ENCODE measurements around the gene ABCC3. TPM values are rescaled to one million over a fixed set of nuclear protein-coding genes. Genes with fewer than 3 reads are reported as not detected.
A peak's percentile ranks its signal among the peaks of the same experiment; 100 is the strongest.

Gene ABCC3
- total and polyA plus RNA-seq, 2 donors (not counting 1 experiment from before 2014, with no cell fraction given): 11.5 to 34.8 TPM

- Histone ChIP-seq H3K4me3 (replicated peaks in 1 of 4; ENCODE audit: control extremely low read depth in 1 of 4, insufficient read depth in 1 of 4, low read depth in 3 of 4, low read length in 4 of 4) (peak overlapping the region in 3 of 4 experiments; percentile 54 to 65 (median 59)), H4K20me1 (ENCODE audit: control insufficient read depth, extremely low read depth, insufficient read depth, low read length) (no peaks in the 10 kb centered on the region), H3K4me1 (ENCODE audit: control insufficient read depth, extremely low read depth, insufficient read depth, low read length) (peaks cover 27% of the 10 kb centered on the region), H3K27me3 (ENCODE audit: control insufficient read depth, insufficient read depth, low read length) (no peaks in the 10 kb centered on the region), H3K9ac (ENCODE audit: insufficient read depth, low read length) (no peak overlapping the region), H2AFZ (ENCODE audit: low read length) (no peak overlapping the region), H3K79me2 (ENCODE audit: control insufficient read depth, insufficient read depth, low read length) (no peaks in the 10 kb centered on the region), H3K27ac (ENCODE audit: insufficient read depth, low read length) (no peak overlapping the region), H3K36me3 (ENCODE audit: control insufficient read depth, insufficient read depth, low read length) (no peaks in the 10 kb centered on the region), H3K9me3 (ENCODE audit: control insufficient read depth, insufficient read depth, low read depth, low read length) (no peaks in the 10 kb centered on the region), H3K4me2 (ENCODE audit: extremely low read depth, insufficient read depth, low read length) (peak overlapping the region; percentile 85)
- TF ChIP-seq CTCF (conservative IDR thresholded peaks at IDR 0.05 in 1 of 2, IDR thresholded peaks at IDR 0.05 in 1 of 2; ENCODE audit: low read depth in 1 of 2, low read length in 2 of 2) (no peak), EZH2 (IDR thresholded peaks at IDR 0.05; ENCODE audit: low read length, missing control alignments) (no peak)
- DNase-seq (ENCODE audit: low read depth in 2 of 2): no peak
These were observed 976 bp downstream of the ABCC3 start for GRCh38 chr17:50635732-50635981.

DNA sequence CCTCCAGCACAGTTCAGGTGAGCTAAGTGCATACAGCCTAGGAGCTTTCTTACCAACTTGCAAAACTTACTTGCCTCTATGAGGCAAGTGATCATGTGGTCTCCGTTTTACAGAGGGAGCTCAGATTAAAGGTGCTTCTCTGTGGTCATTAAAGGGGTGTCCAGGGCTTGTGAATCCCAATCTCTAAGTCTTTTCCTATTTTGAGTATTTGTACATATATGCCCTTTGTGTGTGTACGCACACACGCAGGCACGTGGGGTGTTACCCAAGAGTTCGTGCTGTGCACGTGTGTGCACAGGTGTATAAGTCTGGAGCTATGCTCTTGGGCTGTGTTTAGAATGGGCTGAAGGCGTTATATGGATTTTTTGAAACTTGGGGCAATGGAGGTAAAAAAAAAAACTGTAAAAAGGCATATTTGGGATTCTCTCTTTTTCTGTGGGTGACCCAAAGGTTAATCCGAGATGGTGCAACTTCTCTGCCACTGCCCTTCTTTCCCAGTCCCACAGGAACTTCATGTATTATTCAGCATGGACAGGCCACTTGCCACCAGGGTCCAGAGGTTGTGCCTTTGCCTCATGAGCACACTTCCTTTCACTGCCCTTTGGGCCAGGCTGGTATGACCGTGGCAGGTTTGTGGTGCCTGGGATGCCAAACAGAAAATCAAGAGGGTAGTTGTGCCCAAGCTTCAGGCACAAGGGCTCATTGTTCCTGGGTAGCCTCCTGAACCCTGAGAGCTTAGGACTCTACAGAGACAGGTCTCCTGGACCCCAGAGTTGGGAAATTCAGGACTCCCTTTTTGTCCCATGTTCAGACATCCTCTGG is 1.5 kb downstream of the ABCC3 start:
- H3K4me3 ChIP-seq (replicated peaks in 1 of 4; ENCODE audit: control extremely low read depth in 1 of 4, insufficient read depth in 1 of 4, low read depth in 3 of 4, low read length in 4 of 4): peak overlapping the region in 2 of 4 experiments; percentile 59 to 65
- H3K9me3 ChIP-seq (ENCODE audit: control insufficient read depth, insufficient read depth, low read depth, low read length): no peaks in the 10 kb centered on the region
- no peak overlapping the region for H3K27ac ChIP-seq (ENCODE audit: insufficient read depth, low read length)
- no peak overlapping the region for H3K9ac ChIP-seq (ENCODE audit: insufficient read depth, low read length)
- no peak for DNase-seq (ENCODE audit: low read depth in 2 of 2)
- TF ChIP-seq EZH2 (IDR thresholded peaks at IDR 0.05; ENCODE audit: low read length, missing control alignments) (no peak), CTCF (conservative IDR thresholded peaks at IDR 0.05 in 1 of 2, IDR thresholded peaks at IDR 0.05 in 1 of 2; ENCODE audit: low read depth in 1 of 2, low read length in 2 of 2) (no peak)
- peaks cover 31% of the 10 kb centered on the region for H3K4me1 ChIP-seq (ENCODE audit: control insufficient read depth, extremely low read depth, insufficient read depth, low read length)
- no peaks in the 10 kb centered on the region for H3K36me3 ChIP-seq (ENCODE audit: control insufficient read depth, insufficient read depth, low read length)
- no peaks in the 10 kb centered on the region for H4K20me1 ChIP-seq (ENCODE audit: control insufficient read depth, extremely low read depth, insufficient read depth, low read length)
- H2AFZ ChIP-seq (ENCODE audit: low read length): no peak overlapping the region
- no peaks in the 10 kb centered on the region for H3K79me2 ChIP-seq (ENCODE audit: control insufficient read depth, insufficient read depth, low read length)
- peak overlapping the region; percentile 32 for H3K4me2 ChIP-seq (ENCODE audit: extremely low read depth, insufficient read depth, low read length)
- H3K27me3 ChIP-seq (ENCODE audit: control insufficient read depth, insufficient read depth, low read length): no peaks in the 10 kb centered on the region

DNA sequence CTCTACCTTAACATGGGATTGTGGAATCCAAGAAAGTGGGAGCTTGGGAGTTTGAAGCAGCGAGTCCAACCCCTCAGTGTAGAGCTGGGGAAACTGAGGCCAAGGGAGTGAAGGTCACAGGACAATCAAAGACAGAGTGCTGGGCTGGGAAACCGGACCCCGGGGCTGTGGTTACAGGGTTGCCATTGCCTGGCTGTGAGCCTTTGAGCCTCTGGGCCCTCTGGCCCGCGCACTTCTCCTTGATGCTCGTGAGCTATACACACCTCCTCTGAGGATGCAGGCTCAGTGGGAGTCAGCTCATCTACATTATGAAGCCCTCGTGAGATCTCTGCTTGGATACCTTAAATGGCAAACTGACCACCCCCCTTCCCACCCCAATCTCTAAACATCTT is 2.1 kb downstream of the ABCC3 start:
- Histone ChIP-seq H2AFZ (ENCODE audit: low read length) (no peak overlapping the region), H3K9me3 (ENCODE audit: control insufficient read depth, insufficient read depth, low read depth, low read length) (no peaks in the 10 kb centered on the region), H3K9ac (ENCODE audit: insufficient read depth, low read length) (no peak overlapping the region), H3K79me2 (ENCODE audit: control insufficient read depth, insufficient read depth, low read length) (no peaks in the 10 kb centered on the region), H3K27me3 (ENCODE audit: control insufficient read depth, insufficient read depth, low read length) (no peaks in the 10 kb centered on the region), H3K4me2 (ENCODE audit: extremely low read depth, insufficient read depth, low read length) (no peak overlapping the region), H4K20me1 (ENCODE audit: control insufficient read depth, extremely low read depth, insufficient read depth, low read length) (no peaks in the 10 kb centered on the region), H3K36me3 (ENCODE audit: control insufficient read depth, insufficient read depth, low read length) (no peaks in the 10 kb centered on the region), H3K27ac (ENCODE audit: insufficient read depth, low read length) (no peak overlapping the region), H3K4me1 (ENCODE audit: control insufficient read depth, extremely low read depth, insufficient read depth, low read length) (peaks cover 32% of the 10 kb centered on the region), H3K4me3 (replicated peaks in 1 of 4; ENCODE audit: control extremely low read depth in 1 of 4, insufficient read depth in 1 of 4, low read depth in 3 of 4, low read length in 4 of 4) (no peak overlapping the region)
- TF ChIP-seq CTCF (conservative IDR thresholded peaks at IDR 0.05 in 1 of 2, IDR thresholded peaks at IDR 0.05 in 1 of 2; ENCODE audit: low read depth in 1 of 2, low read length in 2 of 2) (no peak), EZH2 (IDR thresholded peaks at IDR 0.05; ENCODE audit: low read length, missing control alignments) (no peak)
- DNase-seq (ENCODE audit: low read depth in 2 of 2): no peak
